IMR-90 (cell line): Measurements from ENCODE around the gene LARP1B.

ENCODE experiments used
- CTCF ChIP-seq: conservative IDR thresholded peaks from 2 replicates; pipeline ENCODE4 v1.5.1; 2012; ENCODE audit warnings: mild to moderate bottlenecking, low read depth, low read length, improper control_type of control experiment
- ELK1 ChIP-seq: fragments of 150-350 bp; IDR thresholded peaks from 2 replicates; pipeline ENCODE4 v1.6.1; 2016; ENCODE audit warnings: low read depth, mild to moderate bottlenecking, low read length, moderate library complexity, borderline replicate concordance
- POLR2A ChIP-seq: IDR thresholded peaks from 2 replicates; pipeline ENCODE4 v1.6.1; 2012; ENCODE audit warnings: mild to moderate bottlenecking, low read depth, low read length
- RFX5 ChIP-seq: IDR thresholded peaks from 2 replicates; pipeline ENCODE4 v1.8.0; 2012; ENCODE audit warnings: low read depth, mild to moderate bottlenecking, low read length, moderate library complexity
- SMC3 ChIP-seq: fragments of 150-350 bp; IDR thresholded peaks from 2 replicates; pipeline ENCODE4 v1.6.1; 2016; ENCODE audit warnings: low read depth, mild to moderate bottlenecking, antibody characterized with exemption, low read length, moderate library complexity

- no peak for TF ChIP-seq CTCF
- no peak for TF ChIP-seq ELK1
- no peak for TF ChIP-seq RFX5
- TF ChIP-seq SMC3, result no peak
- no peak for TF ChIP-seq POLR2A
These were observed 92.7 kb downstream of the LARP1B start for GRCh38 chr4:128153800-128154199.
